Bronchial epithelial cell (primary cell): ENCODE results near the gene UTP3. TPM values are rescaled to one million over a fixed set of nuclear protein-coding genes. Genes with fewer than 3 reads are reported as not detected.
A peak's percentile ranks its signal among the peaks of the same experiment; 100 is the strongest.

ENCODE experiments used
- DNase-seq: peaks from one replicate; pipeline ENCODE4 v3.0.0-alpha.2; 2010; ENCODE audit warnings: low read depth
- FAIRE-seq: peaks from 2 replicates; lab custom pipeline; 2011; peaks lifted over from hg19 to GRCh38; lab: Jason Lieb, UNC
- H3K27me3 ChIP-seq: 2 replicates; pipeline ENCODE4 v1.5.1; 2011; ENCODE audit warnings: low read length; ENCODE audit not compliant: control insufficient read depth, insufficient read depth
- H3K36me3 ChIP-seq: 2 replicates; pipeline ENCODE4 v1.5.1; 2011; ENCODE audit warnings: low read length; ENCODE audit not compliant: control insufficient read depth, insufficient read depth
- H3K4me3 ChIP-seq: 2 replicates; pipeline ENCODE4 v1.5.1; 2011; ENCODE audit warnings: mild to moderate bottlenecking, low read depth, low read length, control low read depth
- CTCF ChIP-seq: IDR thresholded peaks from 2 replicates; pipeline ENCODE4 v1.5.1; 2011; ENCODE audit warnings: mild to moderate bottlenecking, moderate library complexity, low read length, control low read depth, inconsistent platforms; ENCODE audit not compliant: insufficient read depth, severe bottlenecking
- total RNA-seq: library from RNA; depleted of rRNA; stranded (reverse); fragments of >200 nt; gene quantifications from 2 replicates; pipeline ENCODE4 v1.2.1, GENCODE V29; 2014

UTP3 gene
- total RNA-seq, 1 donor from 2014 or later, result 15.0 TPM

DNA sequence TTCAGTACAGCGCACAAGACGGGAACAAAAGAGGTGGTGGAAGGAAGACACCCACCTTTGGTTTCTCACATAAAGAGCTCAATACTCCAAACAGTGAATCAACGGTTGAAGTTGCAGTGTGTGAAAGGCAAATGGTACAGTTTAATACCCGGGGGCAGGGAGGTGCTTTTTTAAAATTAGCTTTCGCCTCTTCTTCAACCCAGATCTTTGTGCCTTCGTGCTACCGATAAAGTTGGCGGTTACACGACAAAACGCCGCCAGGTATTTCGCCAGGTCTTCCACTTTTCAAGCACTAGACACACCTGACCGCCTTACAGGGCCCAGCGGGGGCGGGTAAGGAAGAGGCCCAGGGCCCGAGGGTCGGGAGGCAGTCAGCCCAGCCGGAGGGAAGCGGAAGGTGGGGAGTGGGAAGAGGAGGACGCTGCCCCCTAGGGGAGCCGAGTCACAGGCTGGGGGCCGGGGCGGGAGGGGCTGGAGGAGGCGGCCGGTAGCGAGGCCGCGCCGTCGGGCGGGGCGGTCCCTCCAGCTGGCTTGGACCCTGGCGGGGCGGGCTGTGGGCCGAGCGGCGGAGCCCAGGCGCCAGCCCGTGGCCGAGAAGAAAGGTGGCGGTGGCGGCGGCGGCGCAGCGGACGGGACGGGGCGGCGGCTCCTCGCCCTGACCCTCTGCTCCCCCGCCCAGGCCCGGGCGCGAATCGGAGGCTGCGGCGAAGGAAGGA is 16.0 kb downstream of the UTP3 start:
- no peak for DNase-seq
- FAIRE-seq, result no peak

GRCh38 chr4:70704931-70705182 is 16.5 kb downstream of the UTP3 start:
- no peak for TF ChIP-seq CTCF
- FAIRE-seq, result no peak
- no peaks in the 10 kb centered on the region for H3K27me3 ChIP-seq

More for the DNA sequence above, 16.0 kb downstream of the UTP3 start:
- Histone ChIP-seq H3K36me3 (no peaks in the 10 kb centered on the region), H3K27me3 (no peaks in the 10 kb centered on the region), H3K4me3 (peak overlapping the region; percentile 39)
- peak; percentile 47 for TF ChIP-seq CTCF

GRCh38 chr4:70705183-70706043 is 17.1 kb downstream of the UTP3 start:
- FAIRE-seq, result no peak
- TF ChIP-seq CTCF, result no peak
- no peaks in the 10 kb centered on the region for H3K27me3 ChIP-seq
- peak overlapping the region; percentile 39 for H3K4me3 ChIP-seq
- no peaks in the 10 kb centered on the region for H3K36me3 ChIP-seq
- peak; percentile 33 for DNase-seq

More at GRCh38 chr4:70704931-70705182, 16.5 kb downstream of the UTP3 start:
- no peak for DNase-seq
- Histone ChIP-seq H3K4me3 (peak overlapping the region; percentile 39), H3K36me3 (no peaks in the 10 kb centered on the region)

- Histone ChIP-seq H3K36me3 (no peaks in the 10 kb centered on the region), H3K27me3 (no peaks in the 10 kb centered on the region), H3K4me3 (peak overlapping the region; percentile 39)
- TF ChIP-seq CTCF, result no peak
- FAIRE-seq, result no peak
- peak; percentile 33 for DNase-seq
Measured at GRCh38 chr4:70706044-70706461, 17.7 kb downstream of the UTP3 start.

DNA sequence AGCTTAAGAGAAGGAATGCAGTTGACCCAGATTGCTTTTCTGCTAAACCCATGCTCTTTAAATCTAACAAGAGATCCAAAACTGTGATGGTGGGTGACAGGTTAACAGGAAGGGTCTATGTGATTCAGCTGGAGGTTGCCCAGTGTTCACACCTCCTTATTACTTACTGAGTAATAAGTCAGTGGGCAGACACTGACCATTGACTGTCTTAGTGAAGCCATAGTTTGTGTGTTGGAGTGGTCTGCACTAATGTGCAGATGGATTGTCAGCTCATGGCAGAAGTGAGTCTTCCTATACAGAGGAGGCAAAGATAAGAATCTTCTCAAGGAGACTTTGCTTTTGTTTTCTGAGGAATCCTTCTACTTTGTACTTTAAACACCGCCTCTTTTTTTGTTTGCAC is 18.2 kb downstream of the UTP3 start:
- DNase-seq (peak; percentile 29), FAIRE-seq (no peak)
- no peaks in the 10 kb centered on the region for H3K36me3 ChIP-seq
- H3K4me3 ChIP-seq, result peak overlapping the region; percentile 39
- TF ChIP-seq CTCF, result no peak
- H3K27me3 ChIP-seq, result no peaks in the 10 kb centered on the region
